ENCODE results near the gene EPB41L5.

- TF ChIP-seq POLR2A (IDR thresholded peaks at IDR 0.05) (no peak), CTCF (IDR thresholded peaks at IDR 0.05) (peak in 1 of 4 experiments; percentile 19)
Measured at GRCh38 chr2:120206022-120206581, 193.2 kb downstream of the EPB41L5 start.

All from sigmoid colon (tissue), 3 donors.